Caco-2 (cell line): ENCODE measurements around the gene SCN7A. TPM values are rescaled to one million over a fixed set of nuclear protein-coding genes. Genes with fewer than 3 reads are reported as not detected.
A peak's percentile ranks its signal among the peaks of the same experiment; 100 is the strongest.

Experiments used
- BruUV-seq: library from RNA; stranded (reverse); fragments of 400-500 nt; replicated peaks from 2 replicates; lab custom pipeline; 2021; lab: Mats Ljungman, UMichigan
- CTCF ChIA-PET: fragments of 300-600 bp; sonication (Branson Sonifier 250); formaldehyde crosslinking; loops from one replicate; lab custom pipeline; 2022; ENCODE audit warnings: antibody characterized with exemption; lab: Charles Lee
- POLR2A ChIA-PET: fragments of 300-600 bp; sonication (Branson Sonifier 250); formaldehyde crosslinking; loops from one replicate; lab custom pipeline; 2022; ENCODE audit warnings: antibody characterized with exemption; lab: Charles Lee
- DNase-seq, 2 experiments: peaks; one replicate each; pipeline versions ENCODE4 v3.0.0 to v3.0.0-alpha.2; 2020 to 2022
- H3K27me3 ChIP-seq: replicated peaks from 2 replicates; pipeline ENCODE4 v1.6.0; 2011; ENCODE audit warnings: low read length; ENCODE audit not compliant: control insufficient read depth, insufficient read depth
- H3K36me3 ChIP-seq: 2 replicates; pipeline ENCODE4 v1.5.1; 2011; ENCODE audit warnings: low read length; ENCODE audit not compliant: control insufficient read depth, insufficient read depth
- H3K4me1 ChIP-seq: fragments of 250-450 bp; sonication (Bioruptor Pico); 2 replicates; pipeline ENCODE4 v1.5.1; 2020; ENCODE audit warnings: mild to moderate bottlenecking
- H3K4me3 ChIP-seq: 2 replicates; pipeline ENCODE4 v1.5.1; 2011; ENCODE audit warnings: low read depth, mild to moderate bottlenecking, control low read depth, low read length
- H3K9me3 ChIP-seq: fragments of 250-450 bp; sonication (Bioruptor Pico); 2 replicates; pipeline ENCODE4 v1.5.1; 2020; ENCODE audit warnings: mild to moderate bottlenecking, moderate library complexity
- H3K27ac Mint-ChIP-seq: one replicate; pipeline ENCODE4 v1.8.0; 2022; ENCODE audit warnings: mixed read lengths; ENCODE audit not compliant: unreplicated experiment
- H3K27me3 Mint-ChIP-seq: one replicate; pipeline ENCODE4 v1.8.0; 2022; ENCODE audit warnings: mixed read lengths; ENCODE audit not compliant: insufficient read depth, unreplicated experiment
- H3K36me3 Mint-ChIP-seq: one replicate; pipeline ENCODE4 v1.8.0; 2022; ENCODE audit warnings: mild to moderate bottlenecking, mixed read lengths; ENCODE audit not compliant: insufficient read depth, unreplicated experiment
- H3K4me1 Mint-ChIP-seq: one replicate; pipeline ENCODE4 v1.8.0; 2022; ENCODE audit warnings: low read depth, mixed read lengths; ENCODE audit not compliant: unreplicated experiment
- H3K4me3 Mint-ChIP-seq: one replicate; pipeline ENCODE4 v1.8.0; 2022; ENCODE audit warnings: mild to moderate bottlenecking, moderate library complexity, mixed read lengths; ENCODE audit not compliant: unreplicated experiment
- H3K9me3 Mint-ChIP-seq: one replicate; pipeline ENCODE4 v1.8.0; 2022; ENCODE audit warnings: mixed read lengths; ENCODE audit not compliant: unreplicated experiment
- intact Hi-C: fragments of 100-400 bp; cut with micrococcal nuclease; formaldehyde crosslinking; loops from one replicate; pipeline ENCODE4 v1.10.0; 2022; ENCODE audit not compliant: unreplicated experiment
- total RNA-seq: library from RNA; stranded (reverse); gene quantifications from 2 replicates; pipeline ENCODE4 v1.2.3, GENCODE V29; 2022
- TF ChIP-seq, protein P1 (sequence below), 2 experiments: fragments of 200-600 bp in 1 of 2; IDR thresholded peaks; 1 replicate in 1 of 2; 2 replicates in 1 of 2; pipeline versions ENCODE4 v1.5.1 to v1.8.0; 2011 to 2022; ENCODE audit warnings: antibody characterized with exemption in 1 of 2, control low read depth in 1 of 2, inconsistent platforms in 1 of 2, low read depth in 1 of 2, low read length in 1 of 2, mild to moderate bottlenecking in 1 of 2, moderate library complexity in 1 of 2; ENCODE audit not compliant: insufficient read depth in 1 of 2, severe bottlenecking in 1 of 2, unreplicated experiment in 1 of 2

Gene SCN7A
- total RNA-seq, 1 experiment from 2014 or later = 0.27 TPM

DNA sequence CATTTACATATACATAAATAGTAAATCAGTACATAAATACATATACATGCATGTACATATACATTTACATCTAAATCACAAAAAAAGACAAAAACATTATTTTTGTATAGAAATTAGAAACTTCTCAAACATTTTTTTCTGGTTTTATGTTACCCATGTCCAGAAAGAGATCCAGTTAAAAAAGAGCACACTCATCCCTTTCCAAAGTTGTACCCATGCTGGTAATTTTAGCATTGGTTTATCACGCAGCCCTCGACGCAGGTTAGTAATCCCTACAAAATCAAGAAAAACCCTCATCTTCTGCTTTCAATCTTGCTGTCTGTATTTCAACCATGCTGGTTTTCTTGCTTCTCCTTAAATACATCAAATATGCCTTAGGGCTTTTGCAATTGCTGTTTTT is 128.8 kb downstream of the SCN7A start:
- DNase-seq = no peak
- Histone ChIP-seq H3K4me3 (no peak overlapping the region), H3K27me3 (no peaks in the 10 kb centered on the region), H3K4me1 (peaks cover 7% of the 10 kb centered on the region; the same call in 1 of the 2 replicates), H3K36me3 (no peaks in the 10 kb centered on the region), H3K9me3 (no peaks in the 10 kb centered on the region)
- no TSS peak for BruUV-seq
- H3K9me3 Mint-ChIP-seq = no peaks in the 10 kb centered on the region
- H3K4me3 Mint-ChIP-seq = no peak overlapping the region
- TF ChIP-seq, protein P1, sequence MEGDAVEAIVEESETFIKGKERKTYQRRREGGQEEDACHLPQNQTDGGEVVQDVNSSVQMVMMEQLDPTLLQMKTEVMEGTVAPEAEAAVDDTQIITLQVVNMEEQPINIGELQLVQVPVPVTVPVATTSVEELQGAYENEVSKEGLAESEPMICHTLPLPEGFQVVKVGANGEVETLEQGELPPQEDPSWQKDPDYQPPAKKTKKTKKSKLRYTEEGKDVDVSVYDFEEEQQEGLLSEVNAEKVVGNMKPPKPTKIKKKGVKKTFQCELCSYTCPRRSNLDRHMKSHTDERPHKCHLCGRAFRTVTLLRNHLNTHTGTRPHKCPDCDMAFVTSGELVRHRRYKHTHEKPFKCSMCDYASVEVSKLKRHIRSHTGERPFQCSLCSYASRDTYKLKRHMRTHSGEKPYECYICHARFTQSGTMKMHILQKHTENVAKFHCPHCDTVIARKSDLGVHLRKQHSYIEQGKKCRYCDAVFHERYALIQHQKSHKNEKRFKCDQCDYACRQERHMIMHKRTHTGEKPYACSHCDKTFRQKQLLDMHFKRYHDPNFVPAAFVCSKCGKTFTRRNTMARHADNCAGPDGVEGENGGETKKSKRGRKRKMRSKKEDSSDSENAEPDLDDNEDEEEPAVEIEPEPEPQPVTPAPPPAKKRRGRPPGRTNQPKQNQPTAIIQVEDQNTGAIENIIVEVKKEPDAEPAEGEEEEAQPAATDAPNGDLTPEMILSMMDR (IDR thresholded peaks at IDR 0.05; ENCODE audit: insufficient read depth in 1 of 2, low read depth in 1 of 2, low read length in 1 of 2, severe bottlenecking in 1 of 2, unreplicated experiment in 1 of 2) = no peak
- no peaks in the 10 kb centered on the region for H3K27me3 Mint-ChIP-seq
- ChIA-PET POLR2A (no interaction called here), CTCF (no interaction called here)
- H3K4me1 Mint-ChIP-seq = peaks cover 6% of the 10 kb centered on the region
- H3K27ac Mint-ChIP-seq = no peak overlapping the region
- intact Hi-C loops = no loop called here
- H3K36me3 Mint-ChIP-seq = no peaks in the 10 kb centered on the region

DNA sequence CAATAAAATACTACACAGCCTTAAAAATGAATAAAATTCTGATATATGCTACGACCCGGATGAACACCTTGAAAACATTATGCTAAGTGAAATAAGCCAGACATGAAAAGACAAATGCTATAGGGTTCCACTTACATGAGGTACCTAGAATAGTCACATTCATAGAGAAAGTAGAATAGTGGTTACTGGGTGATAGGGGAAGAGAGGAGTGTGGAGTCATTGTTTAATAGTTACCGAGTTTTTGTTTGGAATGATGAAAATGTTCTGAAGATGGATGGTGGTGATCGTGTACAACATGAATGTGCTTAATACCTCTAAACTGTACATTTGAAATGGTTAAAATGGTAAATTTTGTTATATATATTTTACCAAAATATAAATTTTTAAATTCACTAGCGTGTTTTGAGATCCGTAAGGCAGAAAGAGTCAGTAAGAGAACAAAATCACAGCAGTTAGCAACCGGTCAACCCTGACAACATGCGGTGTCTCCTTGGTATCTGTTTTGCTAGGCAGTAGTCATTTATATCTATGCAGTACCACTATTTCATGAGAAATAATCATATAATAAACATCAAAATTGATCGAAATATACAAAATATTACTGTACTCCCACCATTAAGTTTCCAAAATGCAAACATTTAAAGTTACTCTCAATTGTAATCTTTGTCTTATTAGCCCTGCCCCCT is 129.4 kb downstream of the SCN7A start:
- Mint-ChIP-seq H3K27me3 (no peaks in the 10 kb centered on the region), H3K4me3 (no peak overlapping the region), H3K27ac (no peak overlapping the region), H3K4me1 (peaks cover 6% of the 10 kb centered on the region), H3K36me3 (no peaks in the 10 kb centered on the region), H3K9me3 (no peaks in the 10 kb centered on the region)
- no peak for DNase-seq
- intact Hi-C loops = no loop called here
- Histone ChIP-seq H3K27me3 (no peaks in the 10 kb centered on the region), H3K36me3 (no peaks in the 10 kb centered on the region), H3K4me1 (peaks cover 7% of the 10 kb centered on the region; the same call in 1 of the 2 replicates), H3K9me3 (no peaks in the 10 kb centered on the region), H3K4me3 (no peak overlapping the region)
- BruUV-seq = no TSS peak
- ChIA-PET CTCF (no interaction called here), POLR2A (no interaction called here)
- TF ChIP-seq, protein P1 (IDR thresholded peaks at IDR 0.05; ENCODE audit: insufficient read depth in 1 of 2, low read depth in 1 of 2, low read length in 1 of 2, severe bottlenecking in 1 of 2, unreplicated experiment in 1 of 2) = no peak

DNA sequence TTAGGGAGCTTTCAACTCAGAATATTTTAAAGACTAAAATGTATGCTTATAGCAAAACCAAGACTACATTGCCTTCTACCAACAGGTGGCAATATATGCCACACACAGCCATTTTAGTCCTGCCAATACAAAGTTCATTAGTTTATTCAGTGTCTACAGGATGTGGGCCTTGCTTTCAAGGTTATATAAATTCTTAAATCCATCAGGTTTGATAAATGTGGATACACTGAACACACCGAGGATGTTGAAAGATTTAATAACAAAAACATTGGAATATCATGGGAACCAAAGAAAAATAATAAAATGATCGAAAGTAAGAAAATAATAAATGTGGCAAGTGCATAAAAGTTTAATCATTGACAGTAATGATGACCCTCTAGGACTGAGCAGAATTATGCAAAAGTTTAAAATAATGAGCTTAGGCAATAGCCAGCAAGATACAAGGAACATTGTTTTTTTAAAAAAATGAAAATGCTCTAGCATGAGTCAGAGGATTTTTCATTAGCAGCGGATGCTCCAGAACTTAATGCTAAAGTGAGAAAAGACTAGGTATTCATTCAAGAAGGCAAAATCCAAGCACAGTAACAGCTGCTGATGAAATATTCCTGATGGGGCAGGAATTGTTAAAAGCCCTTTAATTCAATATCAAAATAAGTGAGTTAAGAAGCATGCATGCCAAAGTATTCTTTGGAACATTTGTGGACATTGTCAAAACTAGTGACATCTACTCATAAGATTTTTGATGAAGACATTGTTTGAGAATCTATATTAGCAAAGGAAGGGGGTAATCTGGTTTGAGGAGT is 132.5 kb downstream of the SCN7A start:
- peak in 1 of 2 experiments; percentile 17 for DNase-seq
- H3K27me3 ChIP-seq = no peaks in the 10 kb centered on the region
- peaks cover 6% of the 10 kb centered on the region for H3K4me1 Mint-ChIP-seq
- H3K4me3 ChIP-seq = no peak overlapping the region
- H3K27me3 Mint-ChIP-seq = no peaks in the 10 kb centered on the region
- H3K36me3 Mint-ChIP-seq = no peaks in the 10 kb centered on the region
- peaks cover 7% of the 10 kb centered on the region; the same call in 1 of the 2 replicates for H3K4me1 ChIP-seq
- no TSS peak for BruUV-seq
- no peak overlapping the region for H3K27ac Mint-ChIP-seq
- no peak overlapping the region for H3K4me3 Mint-ChIP-seq
- no peaks in the 10 kb centered on the region for H3K9me3 Mint-ChIP-seq
- intact Hi-C loops = loop anchor here (1.0 kb wide), 4 partner anchors 15 to 155 kb away; no protein-coding TSS in a partner anchor
- TF ChIP-seq, protein P1 (IDR thresholded peaks at IDR 0.05; ENCODE audit: insufficient read depth in 1 of 2, low read depth in 1 of 2, low read length in 1 of 2, severe bottlenecking in 1 of 2, unreplicated experiment in 1 of 2) = peak; percentile 41 to 66
- POLR2A ChIA-PET = no interaction called here
- CTCF ChIA-PET = interaction anchor here (1.0 to 1.4 kb wide), 2 partner anchors 14 to 36 kb away, joined by 3 to 7 read pairs; partner anchors contain the start of gene SCN9A
- no peaks in the 10 kb centered on the region for H3K9me3 ChIP-seq
- no peaks in the 10 kb centered on the region for H3K36me3 ChIP-seq
